CD4-positive, alpha-beta memory T cell (primary cell): ENCODE results near the gene RCN2. TPM values are rescaled to one million over a fixed set of nuclear protein-coding genes. Genes with fewer than 3 reads are reported as not detected.
"Not testable (repeated sequence)": the region's sequence is repeated elsewhere in the genome, so short reads cannot be mapped to it uniquely, and the experiment has no call there.

ENCODE experiments used
- CTCF ChIA-PET: fragments of 350-600 bp; sonication (Branson Sonifier 250); formaldehyde crosslinking; loops from one replicate; lab custom pipeline; 2021; ENCODE audit warnings: inconsistent platforms; ENCODE audit not compliant: partially characterized antibody; lab: Charles Lee
- POLR2A ChIA-PET: fragments of 350-600 bp; sonication (Branson Sonifier 250); formaldehyde crosslinking; loops from one replicate; lab custom pipeline; 2021; ENCODE audit not compliant: partially characterized antibody; lab: Charles Lee
- DNase-seq, 5 donors: peaks; one replicate each; pipeline versions ENCODE4 v3.0.0 to v3.0.0-alpha.2; 2020 to 2022; ENCODE audit warnings: mixed read lengths in 1 of 5
- H3K27ac ChIP-seq: one replicate; pipeline ENCODE4 v1.7.0; 2013; ENCODE audit warnings: low read depth, low read length
- H3K27me3 ChIP-seq: 2 replicates; pipeline ENCODE4 v1.7.0; 2013; ENCODE audit warnings: mild to moderate bottlenecking, low read length, moderate library complexity; ENCODE audit not compliant: insufficient read depth
- H3K36me3 ChIP-seq: 2 replicates; pipeline ENCODE4 v1.7.0; 2013; ENCODE audit warnings: mild to moderate bottlenecking, low read length, moderate library complexity; ENCODE audit not compliant: insufficient read depth
- H3K4me1 ChIP-seq: 2 replicates; pipeline ENCODE4 v1.7.0; 2013; ENCODE audit warnings: mild to moderate bottlenecking, low read length, moderate library complexity; ENCODE audit not compliant: insufficient read depth
- H3K4me3 ChIP-seq, 2 donors: one replicate each; pipeline ENCODE4 v1.7.0; 2013; ENCODE audit warnings: low read length in 2 of 2, mild to moderate bottlenecking in 1 of 2
- H3K9me3 ChIP-seq, 2 donors: one replicate each; pipeline ENCODE4 v1.7.0; 2013; ENCODE audit warnings: low read length in 2 of 2, control low read depth in 1 of 2; ENCODE audit not compliant: control insufficient read depth in 1 of 2
- H3K27ac Mint-ChIP-seq, 7 donors: one replicate each; pipeline ENCODE4 v1.8.0; 2020 to 2021; ENCODE audit warnings: mixed read lengths in 7 of 7, mild to moderate bottlenecking in 6 of 7, inconsistent platforms in 3 of 7, moderate library complexity in 3 of 7
- H3K27me3 Mint-ChIP-seq, 2 donors: one replicate each; pipeline ENCODE4 v1.8.0; 2020 to 2021; ENCODE audit warnings: mixed read lengths in 2 of 2
- H3K36me3 Mint-ChIP-seq, 2 donors: one replicate each; pipeline ENCODE4 v1.8.0; 2020 to 2021; ENCODE audit warnings: mixed read lengths in 2 of 2, inconsistent platforms in 1 of 2, mild to moderate bottlenecking in 1 of 2
- H3K4me1 Mint-ChIP-seq, 4 donors: one replicate each; pipeline ENCODE4 v1.8.0; 2020 to 2021; ENCODE audit warnings: mixed read lengths in 4 of 4, mild to moderate bottlenecking in 1 of 4
- H3K4me3 Mint-ChIP-seq, 8 donors: one replicate each; pipeline ENCODE4 v1.8.0; 2020 to 2021; ENCODE audit warnings: mixed read lengths in 8 of 8, mild to moderate bottlenecking in 7 of 8, moderate library complexity in 6 of 8, inconsistent platforms in 3 of 8
- H3K9me3 Mint-ChIP-seq, 8 donors: one replicate each; pipeline ENCODE4 v1.8.0; 2020 to 2021; ENCODE audit warnings: mixed read lengths in 8 of 8, mild to moderate bottlenecking in 5 of 8, inconsistent platforms in 3 of 8, moderate library complexity in 1 of 8
- intact Hi-C: fragments of 100-400 bp; cut with micrococcal nuclease; formaldehyde crosslinking; loops from one replicate; pipeline ENCODE4 v1.15.1; 2023
- polyA plus RNA-seq, 2 donors: library from polyadenylated mRNA; unstranded; fragments of 300-500 nt; fragmentation: Illumina TruSeq; gene quantifications; one replicate each; pipeline ENCODE4 v1.2.3, GENCODE V29; 2021
- total RNA-seq, 2 experiments: library from RNA; stranded (reverse); gene quantifications; one replicate each; pipeline ENCODE4 v1.2.3, GENCODE V29; 2021

RCN2 gene
- total and polyA plus RNA-seq, 4 experiments from 2014 or later: 28.4 to 46.5 (median 34.2) TPM

- peaks cover 21% of the 10 kb centered on the region for H3K4me1 ChIP-seq
- CTCF ChIA-PET, H3K9me3 ChIP-seq, H3K27me3 Mint-ChIP-seq, H3K9me3 Mint-ChIP-seq, DNase-seq, H3K27me3 ChIP-seq, POLR2A ChIA-PET, intact Hi-C loops, H3K4me3 Mint-ChIP-seq, H3K4me3 ChIP-seq, H3K27ac ChIP-seq, H3K36me3 ChIP-seq: not testable (repeated sequence)
- Mint-ChIP-seq H3K27ac (peak overlapping the region in 1 of 7 donors; percentile 65), H3K36me3 (peaks cover 7 to 26% of the 10 kb centered on the region in 2 donors), H3K4me1 (peaks cover 21 to 28% (median 25%) of the 10 kb centered on the region in 4 donors)
Observed at GRCh38 chr15:76899176-76899930, 32.2 kb upstream of the RCN2 start.

GRCh38 chr15:76899931-76900310, 31.6 kb upstream of the RCN2 start:
- H3K27me3 Mint-ChIP-seq, POLR2A ChIA-PET, H3K9me3 Mint-ChIP-seq, H3K36me3 ChIP-seq, H3K27me3 ChIP-seq, H3K4me3 ChIP-seq, H3K27ac ChIP-seq, H3K4me3 Mint-ChIP-seq, CTCF ChIA-PET, DNase-seq, H3K9me3 ChIP-seq: not testable (repeated sequence)
- Mint-ChIP-seq H3K4me1 (peaks cover 23 to 29% (median 24%) of the 10 kb centered on the region in 4 donors), H3K36me3 (peaks cover 5 to 21% of the 10 kb centered on the region in 2 donors), H3K27ac (peak overlapping the region in 1 of 7 donors; percentile 65)
- intact Hi-C loops: loop anchor here (5.0 to 10.0 kb wide), 2 partner anchors 122 to 525 kb away; partner anchors contain the start of genes HMG20A and PEAK1
- H3K4me1 ChIP-seq: peaks cover 25% of the 10 kb centered on the region

- H3K36me3 Mint-ChIP-seq: peaks cover 6 to 14% of the 10 kb centered on the region in 2 donors
- ChIA-PET CTCF (interaction anchor here (1.4 kb wide), 1 partner anchor 123 kb away, joined by 4 read pairs; no protein-coding TSS in a partner anchor), POLR2A (interaction anchor here (1.0 kb wide), 1 partner anchor 94 kb away, joined by 3 read pairs; no protein-coding TSS in a partner anchor)
- peak overlapping the region in 2 of 7 donors; percentile 30 to 74 for H3K27ac Mint-ChIP-seq
- Histone ChIP-seq H3K4me1 (peaks cover 36% of the 10 kb centered on the region), H3K9me3 (no peaks in the 10 kb centered on the region), H3K4me3 (no peak overlapping the region), H3K36me3 (no peaks in the 10 kb centered on the region), H3K27ac (no peak overlapping the region), H3K27me3 (no peaks in the 10 kb centered on the region)
- no peaks in the 10 kb centered on the region for H3K27me3 Mint-ChIP-seq
- no peak overlapping the region for H3K4me3 Mint-ChIP-seq
- H3K9me3 Mint-ChIP-seq: no peaks in the 10 kb centered on the region
- intact Hi-C loops: loop anchor here (5.0 to 10.0 kb wide), 2 partner anchors 120 to 523 kb away; partner anchors contain the start of genes HMG20A and PEAK1
- DNase-seq: no peak
- peaks cover 28 to 42% (median 32%) of the 10 kb centered on the region in 4 donors for H3K4me1 Mint-ChIP-seq
Observed at GRCh38 chr15:76901965-76902364, 29.6 kb upstream of the RCN2 start.

- DNase-seq: peak in 4 of 5 donors; percentile 15 to 31 (median 20)
- intact Hi-C loops: loop anchor here (1.0 to 10.0 kb wide), 3 partner anchors 119 to 594 kb away; partner anchors contain the start of genes HMG20A and PEAK1
Observed at GRCh38 chr15:76903251-76903681, 28.3 kb upstream of the RCN2 start.

GRCh38 chr15:76904461-76905012, 27.0 kb upstream of the RCN2 start:
- Histone ChIP-seq H3K27me3 (no peaks in the 10 kb centered on the region), H3K9me3 (no peaks in the 10 kb centered on the region), H3K4me1 (peaks cover 36% of the 10 kb centered on the region), H3K36me3 (no peaks in the 10 kb centered on the region), H3K4me3 (peak overlapping the region; percentile 83 to 87), H3K27ac (peak overlapping the region; percentile 71)
- ChIA-PET CTCF (interaction anchor here (0.8 to 1.1 kb wide), 3 partner anchors 10 to 26 kb away, joined by 3 to 5 read pairs (median 3); no protein-coding TSS in a partner anchor), POLR2A (interaction anchor here (0.5 to 1.9 kb wide), 6 partner anchors 27 to 529 kb away, joined by 3 to 10 read pairs (median 4); partner anchors contain the start of genes PSTPIP1 and RCN2)
- Mint-ChIP-seq H3K36me3 (peaks cover 3% of the 10 kb centered on the region in 2 donors), H3K27me3 (no peaks in the 10 kb centered on the region), H3K4me1 (peaks cover 24 to 41% (median 31%) of the 10 kb centered on the region in 4 donors), H3K27ac (peak overlapping the region; percentile 92 to 98 (median 96)), H3K4me3 (peak overlapping the region; percentile 94 to 97 (median 94)), H3K9me3 (no peaks in the 10 kb centered on the region)
- intact Hi-C loops: loop anchor here (1.0 to 10.0 kb wide), 4 partner anchors 27 to 520 kb away; partner anchors contain the start of genes HMG20A, PEAK1, RCN2 and TSPAN3
- DNase-seq: peak in 3 of 5 donors; percentile 8 to 23 (median 16)

More at GRCh38 chr15:76903251-76903681, 28.3 kb upstream of the RCN2 start:
- CTCF ChIA-PET: interaction anchor here (0.7 to 1.4 kb wide), 3 partner anchors 20 to 640 kb away, joined by 3 to 4 read pairs (median 3); no protein-coding TSS in a partner anchor
- H3K27ac ChIP-seq: no peak overlapping the region
- POLR2A ChIA-PET: interaction anchor here (1.9 kb wide), 1 partner anchor 91 kb away, joined by 9 read pairs; the partner anchor contains the start of gene PSTPIP1
- no peaks in the 10 kb centered on the region for H3K27me3 ChIP-seq
- peak overlapping the region; percentile 80 to 98 (median 96) for H3K27ac Mint-ChIP-seq
- H3K4me1 Mint-ChIP-seq: peaks cover 26 to 41% (median 32%) of the 10 kb centered on the region in 4 donors
- no peaks in the 10 kb centered on the region for H3K27me3 Mint-ChIP-seq
- no peaks in the 10 kb centered on the region for H3K36me3 ChIP-seq
- no peaks in the 10 kb centered on the region for H3K9me3 ChIP-seq
- H3K4me1 ChIP-seq: peaks cover 36% of the 10 kb centered on the region
- H3K4me3 Mint-ChIP-seq: peak overlapping the region; percentile 41 to 97 (median 94)
- H3K9me3 Mint-ChIP-seq: no peaks in the 10 kb centered on the region
- H3K4me3 ChIP-seq: no peak overlapping the region
- peaks cover 6% of the 10 kb centered on the region in 2 donors for H3K36me3 Mint-ChIP-seq

- POLR2A ChIA-PET: interaction anchor here (1.0 to 1.9 kb wide), 9 partner anchors 27 to 117 kb away, joined by 3 to 29 read pairs (median 4); partner anchors contain the start of genes PSTPIP1 and RCN2
- H3K4me1 Mint-ChIP-seq: peaks cover 24 to 41% (median 29%) of the 10 kb centered on the region in 4 donors
Observed at GRCh38 chr15:76905013-76905839, 26.3 kb upstream of the RCN2 start, which contains the start of gene SCAPER. TSS of gene SCAPER (minus strand) at chr15:76905340. CDS start at chr15:76883817, 21,523 bp downstream.

More at GRCh38 chr15:76905013-76905839, 26.3 kb upstream of the RCN2 start, which contains the start of gene SCAPER:
- H3K27ac Mint-ChIP-seq: peak within 1 kb of the TSS; percentile 92 to 98 (median 96)
- no peaks in the 10 kb centered on the region for H3K9me3 ChIP-seq
- H3K27ac ChIP-seq: peak within 1 kb of the TSS; percentile 71
- H3K27me3 Mint-ChIP-seq: no peaks in the 10 kb centered on the region
- DNase-seq: peak; percentile 88 to 90 (median 90)
- H3K9me3 Mint-ChIP-seq: no peaks in the 10 kb centered on the region
- H3K27me3 ChIP-seq: no peaks in the 10 kb centered on the region
- H3K4me1 ChIP-seq: peaks cover 36% of the 10 kb centered on the region
- CTCF ChIA-PET: interaction anchor here (0.8 to 1.1 kb wide), 3 partner anchors 108 to 118 kb away, joined by 3 read pairs; no protein-coding TSS in a partner anchor
- no peaks in the 10 kb centered on the region for H3K36me3 ChIP-seq
- peaks cover 3% of the 10 kb centered on the region in 2 donors for H3K36me3 Mint-ChIP-seq
- peak within 1 kb of the TSS; percentile 83 to 87 for H3K4me3 ChIP-seq
- intact Hi-C loops: loop anchor here (1.0 to 10.0 kb wide), 3 partner anchors 26 to 520 kb away; partner anchors contain the start of genes HMG20A, PEAK1, RCN2 and TSPAN3
- H3K4me3 Mint-ChIP-seq: peak within 1 kb of the TSS; percentile 94 to 97 (median 94)
